ENCODE data around the gene RNF187.

Gene RNF187

DNA sequence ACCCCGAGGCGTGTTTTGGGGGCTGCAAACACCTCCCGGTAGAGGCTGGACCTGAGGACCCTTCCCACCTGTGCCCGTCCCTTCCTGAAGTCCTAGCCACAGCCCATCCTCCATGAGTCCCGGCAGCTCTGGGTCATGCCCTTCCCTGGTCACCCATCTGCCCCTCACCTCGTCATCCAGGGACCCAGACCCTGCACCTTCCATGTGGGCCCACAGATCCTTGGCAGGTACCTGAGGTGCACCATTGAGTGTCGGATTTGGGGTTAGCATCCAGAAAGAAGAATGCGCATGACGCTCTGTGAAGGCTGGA lies 6.8 kb downstream of the RNF187 start:
- H3K4me3 ChIP-seq (ENCODE audit: control insufficient read depth, low read depth, low read length), result no peak overlapping the region
- no peak for DNase-seq (ENCODE audit: low read depth)
- TF ChIP-seq CTCF (conservative IDR thresholded peaks at IDR 0.05; ENCODE audit: control insufficient read depth, insufficient read depth, low read depth, low read length), result no peak

- TF ChIP-seq CTCF (conservative IDR thresholded peaks at IDR 0.05; ENCODE audit: control insufficient read depth, insufficient read depth, low read depth, low read length), result no peak
- no peak for DNase-seq (ENCODE audit: low read depth)
- no peak overlapping the region for H3K4me3 ChIP-seq (ENCODE audit: control insufficient read depth, low read depth, low read length)
Observed at GRCh38 chr1:228494391-228494790, 7.2 kb downstream of the RNF187 start.

DNA sequence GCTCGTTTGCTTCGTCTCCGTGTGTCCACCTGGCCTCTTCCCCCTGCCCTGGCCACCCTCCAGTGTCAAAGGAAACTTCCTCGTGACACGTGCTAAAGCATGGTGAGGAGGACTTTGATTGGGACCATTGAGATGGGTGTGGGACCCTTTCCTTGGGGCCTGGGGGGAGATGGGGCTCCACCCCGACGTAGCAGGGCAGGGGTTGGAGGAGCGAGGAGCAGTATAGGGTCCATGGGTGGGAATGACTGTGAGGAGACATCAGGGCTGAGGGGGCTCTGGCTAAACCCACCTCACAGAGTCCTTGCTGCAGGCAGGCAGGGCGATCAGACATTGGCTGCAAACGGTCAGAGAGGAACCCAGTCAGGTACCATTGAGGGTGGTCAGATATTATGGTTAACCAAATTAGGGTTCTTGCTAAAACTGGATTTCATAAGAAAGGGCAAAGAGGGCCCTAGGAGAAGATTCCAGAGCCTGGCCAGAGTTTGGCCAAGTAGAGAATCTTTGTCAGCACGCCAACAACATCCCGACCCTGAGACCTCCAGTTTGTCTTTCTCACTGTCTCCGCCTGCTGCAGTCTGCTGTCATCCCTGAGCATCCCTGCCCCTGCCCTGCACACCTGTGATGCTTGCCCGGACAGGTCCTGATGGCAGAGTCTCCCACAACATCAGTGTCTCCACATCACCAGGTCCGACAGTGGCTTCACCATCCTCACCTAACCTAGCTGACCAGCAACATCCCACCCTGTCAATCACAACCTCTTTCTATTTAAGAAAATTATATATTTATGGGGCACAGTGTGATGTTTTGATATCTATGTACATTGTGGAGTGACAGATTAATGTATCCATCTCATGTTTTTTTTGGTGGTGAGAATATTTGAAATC lies 8.0 kb downstream of the RNF187 start:
- TF ChIP-seq CTCF (conservative IDR thresholded peaks at IDR 0.05; ENCODE audit: control insufficient read depth, insufficient read depth, low read depth, low read length), result no peak
- DNase-seq (ENCODE audit: low read depth), result no peak
- H3K4me3 ChIP-seq (ENCODE audit: control insufficient read depth, low read depth, low read length), result no peak overlapping the region

GRCh38 chr1:228496084-228496483 lies 8.9 kb downstream of the RNF187 start:
- no peak for DNase-seq (ENCODE audit: low read depth)
- no peak overlapping the region for H3K4me3 ChIP-seq (ENCODE audit: control insufficient read depth, low read depth, low read length)
- TF ChIP-seq CTCF (conservative IDR thresholded peaks at IDR 0.05; ENCODE audit: control insufficient read depth, insufficient read depth, low read depth, low read length), result no peak

- H3K4me3 ChIP-seq (ENCODE audit: control insufficient read depth, low read depth, low read length), result no peak overlapping the region
- no peak for DNase-seq (ENCODE audit: low read depth)
- TF ChIP-seq CTCF (conservative IDR thresholded peaks at IDR 0.05; ENCODE audit: control insufficient read depth, insufficient read depth, low read depth, low read length), result no peak
Observed at GRCh38 chr1:228496494-228496893, 9.3 kb downstream of the RNF187 start.

DNA sequence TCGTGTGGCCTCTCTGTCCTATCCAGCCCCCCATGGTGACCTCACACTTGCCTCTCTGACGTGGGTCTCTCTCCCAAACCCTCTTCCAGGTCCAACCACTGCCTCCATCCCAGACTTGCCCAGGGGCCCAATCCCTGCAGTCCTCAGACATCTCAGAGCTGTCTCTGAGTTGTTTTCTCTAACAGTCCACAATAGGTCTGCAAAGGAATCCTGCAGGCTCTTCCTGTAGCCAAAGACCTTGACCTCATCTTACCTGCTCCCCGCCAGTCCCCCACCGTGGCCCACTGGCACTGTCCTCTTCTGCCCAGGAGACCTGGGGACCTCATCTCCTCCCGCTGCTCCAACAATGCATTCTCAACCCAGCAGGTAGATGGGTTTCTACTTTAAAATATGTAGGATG lies 10.0 kb downstream of the RNF187 start:
- DNase-seq (ENCODE audit: low read depth), result no peak
- no peak overlapping the region for H3K4me3 ChIP-seq (ENCODE audit: control insufficient read depth, low read depth, low read length)
- TF ChIP-seq CTCF (conservative IDR thresholded peaks at IDR 0.05; ENCODE audit: control insufficient read depth, insufficient read depth, low read depth, low read length), result no peak

Measured in fibroblast of mammary gland (primary cell).